IMR-90 (cell line): Measurements from ENCODE around the gene BST1. TPM values are rescaled to one million over a fixed set of nuclear protein-coding genes. Genes with fewer than 3 reads are reported as not detected.
A peak's percentile ranks its signal among the peaks of the same experiment; 100 is the strongest.

Experiments used
- ATAC-seq: fragments of 200-7000 bp; cut with Tn5 transposase; 2 replicates; pipeline ENCODE4 v1.9.1; 2020; ENCODE audit warnings: low read depth, mild to moderate bottlenecking, moderate library complexity
- BruUV-seq: library from RNA; stranded (reverse); fragments of 400-500 nt; replicated peaks from 2 replicates; lab custom pipeline; 2021; lab: Mats Ljungman, UMichigan
- CTCF ChIA-PET: fragments of 300-600 bp; formaldehyde crosslinking; extraction: SDS; loops from one replicate; lab custom pipeline; 2021; ENCODE audit warnings: antibody characterized with exemption; lab: Yijun Ruan, JAX
- POLR2A ChIA-PET: fragments of 300-600 bp; sonication (Branson Sonifier 250); formaldehyde crosslinking; loops from one replicate; lab custom pipeline; 2022; ENCODE audit warnings: antibody characterized with exemption; ENCODE audit not compliant: unreplicated experiment; lab: Charles Lee
- DNase-seq: peaks from one replicate; pipeline ENCODE4 v3.0.0; 2013
- H2AFZ ChIP-seq: replicated peaks from 2 replicates; pipeline ENCODE3; 2013; ENCODE audit warnings: low read length, mild to moderate bottlenecking; ENCODE audit not compliant: poor library complexity
- H2AK5ac ChIP-seq: 2 replicates; pipeline ENCODE4 v1.6.1; 2013; ENCODE audit warnings: low read depth, low read length, inconsistent platforms
- H2AK9ac ChIP-seq: replicated peaks from 2 replicates; pipeline ENCODE3; 2013; ENCODE audit warnings: mild to moderate bottlenecking, low read depth, low read length, moderate library complexity; ENCODE audit not compliant: poor library complexity
- H2BK120ac ChIP-seq: 2 replicates; pipeline ENCODE4 v1.6.1; 2013; ENCODE audit warnings: low read depth, low read length, inconsistent platforms
- H2BK15ac ChIP-seq: 3 replicates; pipeline ENCODE4 v1.6.1; 2013; ENCODE audit warnings: low read depth, low read length, inconsistent platforms
- H2BK20ac ChIP-seq: 2 replicates; pipeline ENCODE4 v1.6.1; 2013; ENCODE audit warnings: low read depth, mild to moderate bottlenecking, inconsistent platforms, low read length, moderate library complexity
- H2BK5ac ChIP-seq: 2 replicates; pipeline ENCODE4 v1.6.1; 2013; ENCODE audit warnings: mild to moderate bottlenecking, low read depth, low read length, inconsistent platforms; ENCODE audit not compliant: poor library complexity, severe bottlenecking
- H3K14ac ChIP-seq: replicated peaks from 2 replicates; pipeline ENCODE4 v1.6.1; 2013; ENCODE audit warnings: low read depth, low read length, inconsistent platforms
- H3K18ac ChIP-seq: 2 replicates; pipeline ENCODE4 v1.6.1; 2013; ENCODE audit warnings: low read depth, low read length, control low read depth
- H3K23ac ChIP-seq: 2 replicates; pipeline ENCODE4 v1.6.1; 2013; ENCODE audit warnings: low read depth, low read length, inconsistent platforms
- H3K27ac ChIP-seq: 2 replicates; pipeline ENCODE4 v1.5.1; 2013; ENCODE audit warnings: mild to moderate bottlenecking, control low read depth, low read length; ENCODE audit not compliant: insufficient read depth
- H3K27me3 ChIP-seq: 2 replicates; pipeline ENCODE4 v1.6.1; 2013; ENCODE audit warnings: low read length; ENCODE audit not compliant: control insufficient read depth, insufficient read depth
- H3K36me3 ChIP-seq: 2 replicates; pipeline ENCODE4 v1.6.1; 2013; ENCODE audit warnings: low read length, mixed read lengths; ENCODE audit not compliant: control insufficient read depth, insufficient read depth
- H3K4ac ChIP-seq: 2 replicates; pipeline ENCODE4 v1.6.1; 2013; ENCODE audit warnings: low read depth, low read length, inconsistent platforms
- H3K4me1 ChIP-seq: 2 replicates; pipeline ENCODE4 v1.6.1; 2013; ENCODE audit warnings: low read length, mixed read lengths; ENCODE audit not compliant: control insufficient read depth, insufficient read depth
- H3K4me2 ChIP-seq: 2 replicates; pipeline ENCODE4 v1.6.1; 2013; ENCODE audit warnings: low read depth, mild to moderate bottlenecking, control low read depth, low read length, moderate library complexity
- H3K4me3 ChIP-seq: 2 replicates; pipeline ENCODE4 v1.5.1; 2013; ENCODE audit warnings: low read depth, mild to moderate bottlenecking, control low read depth, low read length, moderate library complexity; ENCODE audit not compliant: insufficient read depth
- H3K56ac ChIP-seq: 2 replicates; pipeline ENCODE4 v1.6.1; 2013; ENCODE audit warnings: low read length, inconsistent platforms; ENCODE audit not compliant: insufficient read depth; ENCODE audit errors: extremely low read depth
- H3K79me1 ChIP-seq, 2 experiments: 2 replicates each; pipeline ENCODE4 v1.6.1; 2013; ENCODE audit warnings: low read length in 2 of 2, inconsistent platforms in 1 of 2, low read depth in 1 of 2
- H3K9ac ChIP-seq: 2 replicates; pipeline ENCODE4 v1.6.1; 2013; ENCODE audit warnings: low read depth, low read length, control low read depth
- H3K9me1 ChIP-seq: 2 replicates; pipeline ENCODE4 v1.6.1; 2013; ENCODE audit warnings: low read length, inconsistent platforms; ENCODE audit not compliant: insufficient read depth
- H3K9me3 ChIP-seq: 2 replicates; pipeline ENCODE4 v1.6.1; 2013; ENCODE audit warnings: low read length; ENCODE audit not compliant: control insufficient read depth, insufficient read depth
- H4K20me1 ChIP-seq: 2 replicates; pipeline ENCODE4 v1.6.1; 2013; ENCODE audit warnings: low read length, inconsistent platforms; ENCODE audit not compliant: insufficient read depth
- H4K5ac ChIP-seq: 2 replicates; pipeline ENCODE4 v1.6.1; 2013; ENCODE audit warnings: mild to moderate bottlenecking, low read depth, low read length, control low read depth
- H4K8ac ChIP-seq, 2 experiments: 2 replicates each; pipeline ENCODE4 v1.6.1; 2013; ENCODE audit warnings: low read depth in 2 of 2, low read length in 2 of 2, control low read depth in 1 of 2, inconsistent platforms in 1 of 2
- H4K91ac ChIP-seq: 2 replicates; pipeline ENCODE4 v1.6.1; 2013; ENCODE audit warnings: low read depth, low read length, inconsistent platforms; ENCODE audit not compliant: insufficient read depth
- CEBPB ChIP-seq: IDR thresholded peaks from 2 replicates; pipeline ENCODE4 v1.6.1; 2012; ENCODE audit warnings: low read depth, low read length, improper control_type of control experiment
- CHD1 ChIP-seq: IDR thresholded peaks from 2 replicates; pipeline ENCODE4 v1.6.1; 2012; ENCODE audit warnings: low read depth, low read length, improper control_type of control experiment
- FOS ChIP-seq: fragments of 150-350 bp; IDR thresholded peaks from 2 replicates; pipeline ENCODE4 v1.6.1; 2016; ENCODE audit warnings: low read depth, low read length
- MAFK ChIP-seq: IDR thresholded peaks from 2 replicates; pipeline ENCODE4 v1.6.1; 2012; ENCODE audit warnings: low read depth, low read length, improper control_type of control experiment
- MAZ ChIP-seq: IDR thresholded peaks from 2 replicates; pipeline ENCODE4 v1.6.1; 2012; ENCODE audit warnings: low read depth, mild to moderate bottlenecking, low read length, improper control_type of control experiment, moderate library complexity, borderline replicate concordance
- MXI1 ChIP-seq: IDR thresholded peaks from 2 replicates; pipeline ENCODE4 v1.6.1; 2012; ENCODE audit warnings: low read depth, mild to moderate bottlenecking, low read length, moderate library complexity, borderline replicate concordance
- POLR2A ChIP-seq: IDR thresholded peaks from 2 replicates; pipeline ENCODE4 v1.6.1; 2012; ENCODE audit warnings: mild to moderate bottlenecking, low read depth, low read length
- RCOR1 ChIP-seq: IDR thresholded peaks from 2 replicates; pipeline ENCODE4 v1.6.1; 2012; ENCODE audit warnings: mild to moderate bottlenecking, low read length, improper control_type of control experiment; ENCODE audit not compliant: insufficient replicate concordance
- SMC3 ChIP-seq: fragments of 150-350 bp; IDR thresholded peaks from 2 replicates; pipeline ENCODE4 v1.6.1; 2016; ENCODE audit warnings: low read depth, mild to moderate bottlenecking, antibody characterized with exemption, low read length, moderate library complexity
- WGBS, 2 experiments: methylation state at CpG; one replicate each; pipeline versions ENCODE4 v1.1.5 to v1.1.7; 2013; ENCODE audit warnings: missing lambda C conversion rate in 2 of 2; ENCODE audit not compliant: insufficient read length in 1 of 2; ENCODE audit errors: extremely low coverage in 2 of 2; 5-methylcytosine and 5-hydroxymethylcytosine counted together
- dilution Hi-C: fragments of 300-500 bp; cut with HindIII; formaldehyde crosslinking; loops from one replicate; pipeline ENCODE4 v1.14.3; 2018; ENCODE audit warnings: low sequenced_read_pairs; ENCODE audit not compliant: unreplicated experiment
- in situ Hi-C: fragments of 300-500 bp; cut with MboI; formaldehyde crosslinking; loops from 3 replicates; pipeline ENCODE4 v1.14.3; 2019; ENCODE audit warnings: low sequenced_read_pairs, inconsistent platforms, mixed read lengths
- intact Hi-C: fragments of 100-400 bp; cut with micrococcal nuclease; formaldehyde crosslinking; loops from 2 replicates; pipeline ENCODE4 v1.10.0; 2022
- polyA plus RNA-seq, 3 experiments: library from polyadenylated mRNA; depleted of rRNA; stranded (reverse); fragments of >200 nt; gene quantifications; 2 replicates each; pipeline ENCODE4 v1.2.3, GENCODE V29; 2012; ENCODE audit warnings: low replicate concordance in 1 of 3
- total RNA-seq: library from RNA; depleted of rRNA; stranded (reverse); fragments of >200 nt; gene quantifications from 2 replicates; pipeline ENCODE4 v1.2.3, GENCODE V29; 2012
- TF ChIP-seq, protein P1 (sequence below): fragments of 150-350 bp; IDR thresholded peaks from 2 replicates; pipeline ENCODE4 v1.6.1; 2016; ENCODE audit warnings: low read depth, mild to moderate bottlenecking, low read length, moderate library complexity, borderline replicate concordance

The BST1 gene
- total and polyA plus RNA-seq, 2 of the 4 experiments (the other 2 are of a cell fraction): 6.6 to 11.1 TPM

- ChIA-PET POLR2A (no interaction called here), CTCF (interaction anchor here (0.6 to 0.8 kb wide), 3 partner anchors 11 to 1850 kb away, joined by 4 to 10 read pairs (median 5); no protein-coding TSS in a partner anchor)
- no CpG with 5 or more reads among the region's 4 CpGs for WGBS, 2 experiments
- TF ChIP-seq MAFK (no peak), POLR2A (no peak), CHD1 (no peak), SMC3 (no peak), MXI1 (no peak), FOS (no peak), RCOR1 (no peak), MAZ (no peak), CEBPB (no peak)
- TF ChIP-seq, protein P1, sequence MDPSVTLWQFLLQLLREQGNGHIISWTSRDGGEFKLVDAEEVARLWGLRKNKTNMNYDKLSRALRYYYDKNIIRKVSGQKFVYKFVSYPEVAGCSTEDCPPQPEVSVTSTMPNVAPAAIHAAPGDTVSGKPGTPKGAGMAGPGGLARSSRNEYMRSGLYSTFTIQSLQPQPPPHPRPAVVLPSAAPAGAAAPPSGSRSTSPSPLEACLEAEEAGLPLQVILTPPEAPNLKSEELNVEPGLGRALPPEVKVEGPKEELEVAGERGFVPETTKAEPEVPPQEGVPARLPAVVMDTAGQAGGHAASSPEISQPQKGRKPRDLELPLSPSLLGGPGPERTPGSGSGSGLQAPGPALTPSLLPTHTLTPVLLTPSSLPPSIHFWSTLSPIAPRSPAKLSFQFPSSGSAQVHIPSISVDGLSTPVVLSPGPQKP: no peak
- Histone ChIP-seq H3K79me1 (peaks cover 17 to 45% of the 10 kb centered on the region in 2 experiments; a peak in 3 of 4 replicates), H3K4me3 (no peak overlapping the region), H2BK120ac (no peak overlapping the region), H3K4me1 (peaks cover 5% of the 10 kb centered on the region; the same call in 1 of the 2 replicates), H4K20me1 (no peaks in the 10 kb centered on the region), H2AK5ac (no peak overlapping the region), H3K9me3 (no peaks in the 10 kb centered on the region), H2BK20ac (no peak overlapping the region), H4K5ac (0 out of 2 replicates have a peak overlapping the region, but pooled peaks have one; percentile 50), H3K18ac (no peak overlapping the region), H3K9ac (no peak overlapping the region), H2AFZ (no peak overlapping the region), H3K56ac (no peak overlapping the region), H2BK15ac (no peak overlapping the region), H4K8ac (no peak overlapping the region), H3K4ac (no peak overlapping the region), H3K4me2 (no peak overlapping the region), H2BK5ac (no peak overlapping the region), H3K14ac (no peak overlapping the region), H4K91ac (no peak overlapping the region), H3K23ac (no peak overlapping the region), H3K27ac (no peak overlapping the region), H2AK9ac (no peak overlapping the region), H3K27me3 (no peaks in the 10 kb centered on the region), H3K9me1 (peaks cover 9% of the 10 kb centered on the region; the same call in 1 of the 2 replicates), H3K36me3 (0 out of 2 replicates have a peak, but pooled peaks cover 2% of the 10 kb centered on the region)
- no TSS peak for BruUV-seq
- ATAC-seq (no peak), DNase-seq (no peak)
- intact Hi-C loops: no loop called here
- dilution Hi-C loops: no loop called here
- in situ Hi-C loops: no loop called here
These were observed 35.9 kb upstream of the BST1 start for GRCh38 chr4:15667006-15667405.
